ENCODE measurements around the gene SCLY.

The SCLY gene

GRCh38 chr2:238063414-238064189, 2.8 kb downstream of the SCLY start:
- H2AFZ ChIP-seq (ENCODE audit: low read length), result no peak overlapping the region
- peaks cover 41% of the 10 kb centered on the region for H3K79me2 ChIP-seq (ENCODE audit: insufficient read depth, low read length)
- peak overlapping the region; percentile 5 for H3K4me3 ChIP-seq (ENCODE audit: low read length, poor library complexity, severe bottlenecking)
- H4K20me1 ChIP-seq (ENCODE audit: insufficient read depth, low read length, poor library complexity, severe bottlenecking), result peaks cover 4% of the 10 kb centered on the region
- no peaks in the 10 kb centered on the region for H3K9me2 ChIP-seq (replicated peaks; ENCODE audit: low read depth, low read length)
- H3F3A ChIP-seq (ENCODE audit: low read depth), result peaks cover 10% of the 10 kb centered on the region
- no peak overlapping the region for H3K9ac ChIP-seq (ENCODE audit: low read depth, low read length, poor library complexity, severe bottlenecking)
- no peaks in the 10 kb centered on the region for H3K27me3 ChIP-seq (ENCODE audit: insufficient read depth, low read length, poor library complexity, severe bottlenecking)
- no peaks in the 10 kb centered on the region; the same call in 1 of the 2 replicates for H3K9me3 ChIP-seq (ENCODE audit: insufficient read depth, low read depth, low read length)
- peak overlapping the region; percentile 91 for H3K4me2 ChIP-seq (ENCODE audit: low read depth, low read length, poor library complexity, severe bottlenecking)
- H3K4me1 ChIP-seq (ENCODE audit: insufficient read depth, low read length, poor library complexity, severe bottlenecking), result peaks cover 48% of the 10 kb centered on the region
- TF ChIP-seq, protein P1, sequence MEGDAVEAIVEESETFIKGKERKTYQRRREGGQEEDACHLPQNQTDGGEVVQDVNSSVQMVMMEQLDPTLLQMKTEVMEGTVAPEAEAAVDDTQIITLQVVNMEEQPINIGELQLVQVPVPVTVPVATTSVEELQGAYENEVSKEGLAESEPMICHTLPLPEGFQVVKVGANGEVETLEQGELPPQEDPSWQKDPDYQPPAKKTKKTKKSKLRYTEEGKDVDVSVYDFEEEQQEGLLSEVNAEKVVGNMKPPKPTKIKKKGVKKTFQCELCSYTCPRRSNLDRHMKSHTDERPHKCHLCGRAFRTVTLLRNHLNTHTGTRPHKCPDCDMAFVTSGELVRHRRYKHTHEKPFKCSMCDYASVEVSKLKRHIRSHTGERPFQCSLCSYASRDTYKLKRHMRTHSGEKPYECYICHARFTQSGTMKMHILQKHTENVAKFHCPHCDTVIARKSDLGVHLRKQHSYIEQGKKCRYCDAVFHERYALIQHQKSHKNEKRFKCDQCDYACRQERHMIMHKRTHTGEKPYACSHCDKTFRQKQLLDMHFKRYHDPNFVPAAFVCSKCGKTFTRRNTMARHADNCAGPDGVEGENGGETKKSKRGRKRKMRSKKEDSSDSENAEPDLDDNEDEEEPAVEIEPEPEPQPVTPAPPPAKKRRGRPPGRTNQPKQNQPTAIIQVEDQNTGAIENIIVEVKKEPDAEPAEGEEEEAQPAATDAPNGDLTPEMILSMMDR (conservative IDR thresholded peaks at IDR 0.05; ENCODE audit: low read length), result no peak
- TF ChIP-seq EZH2phosphoT487 (IDR thresholded peaks at IDR 0.05; ENCODE audit: borderline replicate concordance), result no peak
- peaks cover 9% of the 10 kb centered on the region; the same call in 1 of the 2 replicates for H3K36me3 ChIP-seq (ENCODE audit: insufficient read depth, low read length)

- Histone ChIP-seq H3K9me3 (ENCODE audit: insufficient read depth, low read depth, low read length) (no peaks in the 10 kb centered on the region; the same call in 1 of the 2 replicates), H2AFZ (ENCODE audit: low read length) (no peak overlapping the region), H3K4me2 (ENCODE audit: low read depth, low read length, poor library complexity, severe bottlenecking) (peak overlapping the region; percentile 91), H3K27me3 (ENCODE audit: insufficient read depth, low read length, poor library complexity, severe bottlenecking) (no peaks in the 10 kb centered on the region), H4K20me1 (ENCODE audit: insufficient read depth, low read length, poor library complexity, severe bottlenecking) (peaks cover 4% of the 10 kb centered on the region), H3K79me2 (ENCODE audit: insufficient read depth, low read length) (peaks cover 38% of the 10 kb centered on the region), H3K4me1 (ENCODE audit: insufficient read depth, low read length, poor library complexity, severe bottlenecking) (peaks cover 51% of the 10 kb centered on the region), H3K9ac (ENCODE audit: low read depth, low read length, poor library complexity, severe bottlenecking) (no peak overlapping the region), H3F3A (ENCODE audit: low read depth) (peaks cover 16% of the 10 kb centered on the region), H3K9me2 (replicated peaks; ENCODE audit: low read depth, low read length) (no peaks in the 10 kb centered on the region), H3K36me3 (ENCODE audit: insufficient read depth, low read length) (peaks cover 9% of the 10 kb centered on the region; the same call in 1 of the 2 replicates), H3K4me3 (ENCODE audit: low read length, poor library complexity, severe bottlenecking) (no peak overlapping the region)
- TF ChIP-seq EZH2phosphoT487 (IDR thresholded peaks at IDR 0.05; ENCODE audit: borderline replicate concordance), result no peak
- TF ChIP-seq, protein P1 (conservative IDR thresholded peaks at IDR 0.05; ENCODE audit: low read length), result no peak
Measured at GRCh38 chr2:238064376-238064775, 3.6 kb downstream of the SCLY start.

- Histone ChIP-seq H2AFZ (ENCODE audit: low read length) (no peak overlapping the region), H3K9ac (ENCODE audit: low read depth, low read length, poor library complexity, severe bottlenecking) (no peak overlapping the region), H3K4me1 (ENCODE audit: insufficient read depth, low read length, poor library complexity, severe bottlenecking) (peaks cover 56% of the 10 kb centered on the region), H3K9me3 (ENCODE audit: insufficient read depth, low read depth, low read length) (no peaks in the 10 kb centered on the region; the same call in 1 of the 2 replicates), H3F3A (ENCODE audit: low read depth) (peaks cover 18% of the 10 kb centered on the region), H3K4me2 (ENCODE audit: low read depth, low read length, poor library complexity, severe bottlenecking) (no peak overlapping the region), H3K9me2 (replicated peaks; ENCODE audit: low read depth, low read length) (no peaks in the 10 kb centered on the region), H3K27me3 (ENCODE audit: insufficient read depth, low read length, poor library complexity, severe bottlenecking) (no peaks in the 10 kb centered on the region), H3K4me3 (ENCODE audit: low read length, poor library complexity, severe bottlenecking) (no peak overlapping the region), H4K20me1 (ENCODE audit: insufficient read depth, low read length, poor library complexity, severe bottlenecking) (peaks cover 4% of the 10 kb centered on the region), H3K36me3 (ENCODE audit: insufficient read depth, low read length) (peaks cover 9% of the 10 kb centered on the region; the same call in 1 of the 2 replicates), H3K79me2 (ENCODE audit: insufficient read depth, low read length) (peaks cover 29% of the 10 kb centered on the region)
- TF ChIP-seq, protein P1 (conservative IDR thresholded peaks at IDR 0.05; ENCODE audit: low read length), result no peak
- no peak for TF ChIP-seq EZH2phosphoT487 (IDR thresholded peaks at IDR 0.05; ENCODE audit: borderline replicate concordance)
Measured at GRCh38 chr2:238065071-238065846, 4.5 kb downstream of the SCLY start.
